K562 (cell line): ENCODE measurements around the gene U2AF1L4. TPM values are rescaled to one million over a fixed set of nuclear protein-coding genes. Genes with fewer than 3 reads are reported as not detected.

Experiments
- ATAC-seq: fragments of 200-7000 bp; cut with Tn5 transposase; 3 replicates; pipeline ENCODE4 v1.9.1; 2020; ENCODE audit warnings: moderate library complexity
- BruUV-seq: library from RNA; stranded (reverse); fragments of 400-500 nt; replicated peaks from 2 replicates; lab custom pipeline; 2021; lab: Mats Ljungman, UMichigan
- CTCF ChIA-PET: fragments of 300-600 bp; formaldehyde crosslinking; extraction: SDS; loops from one replicate; lab custom pipeline; 2021; ENCODE audit warnings: low intra/inter-chr PET ratio; lab: Yijun Ruan, JAX
- POLR2A ChIA-PET: fragments of 300-600, 350-650 bp; sonication (Branson Sonifier 250); formaldehyde crosslinking; extraction: SDS; loops from one replicate; lab custom pipeline; 2021; ENCODE audit warnings: antibody characterized with exemption, inconsistent platforms; lab: Yijun Ruan, JAX
- DNase-seq, 4 experiments: peaks; one replicate each; pipeline versions ENCODE4 v3.0.0 to v3.0.0-alpha.2; 2011 to 2018; ENCODE audit warnings: low spot score in 3 of 4, mixed read lengths in 3 of 4; ENCODE audit errors: extremely low read depth in 1 of 4
- FAIRE-seq: peaks from 2 replicates; lab custom pipeline; 2011; peaks lifted over from hg19 to GRCh38; lab: Jason Lieb, UNC
- H2AFZ ChIP-seq: 2 replicates; pipeline ENCODE4 v1.6.0; 2011; ENCODE audit warnings: low read depth, low read length, control low read depth, inconsistent platforms
- H3K27ac ChIP-seq: fragments of 200-600 bp; 3 replicates; pipeline ENCODE4 v1.8.0; 2011; ENCODE audit warnings: low read depth, mild to moderate bottlenecking, control low read depth, inconsistent platforms, low read length, moderate library complexity, mixed read lengths; ENCODE audit errors: extremely low read depth
- H3K27me3 ChIP-seq, 2 experiments: fragments of 300-600 bp in 1 of 2; 2 replicates in 1 of 2; 3 replicates in 1 of 2; pipeline versions ENCODE4 v1.6.0 to v1.8.0; 2011; ENCODE audit warnings: inconsistent platforms in 2 of 2, low read length in 2 of 2, mild to moderate bottlenecking in 1 of 2, mixed read lengths in 1 of 2, moderate library complexity in 1 of 2; ENCODE audit not compliant: control insufficient read depth in 2 of 2, insufficient read depth in 2 of 2
- H3K36me3 ChIP-seq: fragments of 300-600 bp; 3 replicates; pipeline ENCODE4 v1.8.0; 2011; ENCODE audit warnings: mild to moderate bottlenecking, low read length, inconsistent platforms; ENCODE audit not compliant: control insufficient read depth, insufficient read depth
- H3K4me1 ChIP-seq, 2 experiments: fragments of 200-600 bp in 1 of 2; replicated peaks in 1 of 2; 2 replicates in 1 of 2; 3 replicates in 1 of 2; pipeline versions ENCODE4 v1.5.1 to v1.8.0; 2011; ENCODE audit warnings: inconsistent platforms in 2 of 2, low read length in 2 of 2, mild to moderate bottlenecking in 1 of 2, mixed read lengths in 1 of 2, moderate library complexity in 1 of 2; ENCODE audit not compliant: control insufficient read depth in 2 of 2, insufficient read depth in 2 of 2
- H3K4me2 ChIP-seq: 2 replicates; pipeline ENCODE4 v1.6.1; 2011; ENCODE audit warnings: low read length, control low read depth, inconsistent platforms, mixed read lengths; ENCODE audit not compliant: insufficient read depth
- H3K4me3 ChIP-seq: fragments of 200-600 bp; sonication (generic), shearing (Covaris generic); 2 replicates; pipeline ENCODE4 v1.5.1; 2016; ENCODE audit warnings: control low read depth, inconsistent platforms
- H3K79me2 ChIP-seq: fragments of 200-600 bp; 3 replicates; pipeline ENCODE4 v1.8.0; 2011; ENCODE audit warnings: low read length, inconsistent platforms; ENCODE audit not compliant: control insufficient read depth, insufficient read depth
- H3K9ac ChIP-seq, 2 experiments: 2 replicates each; pipeline versions ENCODE4 v1.6.0 to v1.6.1; 2011; ENCODE audit warnings: low read depth in 2 of 2, low read length in 2 of 2, control low read depth in 1 of 2, inconsistent platforms in 1 of 2, mild to moderate bottlenecking in 1 of 2, mixed read lengths in 1 of 2; ENCODE audit not compliant: insufficient read depth in 1 of 2
- H3K9me1 ChIP-seq: one replicate; pipeline ENCODE4 v1.6.0; 2011; ENCODE audit warnings: inconsistent platforms, mild to moderate bottlenecking, low read length, moderate library complexity; ENCODE audit not compliant: control insufficient read depth, insufficient read depth
- H3K9me3 ChIP-seq: replicated peaks from 2 replicates; pipeline ENCODE4 v1.5.1; 2011; ENCODE audit warnings: low read depth, low read length, inconsistent platforms; ENCODE audit not compliant: control insufficient read depth, insufficient read depth
- H4K20me1 ChIP-seq: replicated peaks from 2 replicates; pipeline ENCODE4 v1.6.1; 2011; ENCODE audit warnings: low read length, inconsistent platforms, mixed read lengths; ENCODE audit not compliant: control insufficient read depth, insufficient read depth
- BCOR ChIP-seq: fragments of 450-650 bp; IDR thresholded peaks from 2 replicates; pipeline ENCODE4 v1.6.1; 2016
- ELF2 ChIP-seq: fragments of 250-450 bp; sonication (Bioruptor Pico); IDR thresholded peaks from 2 replicates; pipeline ENCODE4 v1.5.0; 2021; ENCODE audit warnings: mild to moderate bottlenecking
- IRF1 ChIP-seq: sonication (generic); formaldehyde crosslinking; IDR thresholded peaks from 2 replicates; pipeline ENCODE4 v1.8.0; 2022; ENCODE audit warnings: missing genetic modification reagents, mild to moderate bottlenecking, borderline replicate concordance
- POLR2G ChIP-seq: fragments of 200-400 bp; formaldehyde crosslinking; IDR thresholded peaks from 2 replicates; pipeline ENCODE4 v1.6.1; 2017; ENCODE audit warnings: low read depth, mild to moderate bottlenecking, antibody characterized with exemption, low read length, moderate library complexity
- RFX1 ChIP-seq: fragments of 450-650 bp; IDR thresholded peaks from 2 replicates; pipeline ENCODE4 v1.6.1; 2016; ENCODE audit warnings: mild to moderate bottlenecking, moderate library complexity
- SIN3B ChIP-seq: fragments of 450-650 bp; IDR thresholded peaks from 2 replicates; pipeline ENCODE4 v1.6.1; 2017; ENCODE audit warnings: low read depth, mild to moderate bottlenecking, moderate library complexity
- ZNF124 ChIP-seq: sonication (generic); formaldehyde crosslinking; IDR thresholded peaks from 2 replicates; pipeline ENCODE4 v1.8.1; 2022; ENCODE audit warnings: missing genetic modification reagents
- ZNF263 ChIP-seq: sonication (generic); formaldehyde crosslinking; IDR thresholded peaks from 2 replicates; pipeline ENCODE4 v1.8.0; 2022; ENCODE audit warnings: mild to moderate bottlenecking, missing genetic modification reagents, borderline replicate concordance
- WGBS: fragments of 100-300 bp; shearing (Covaris generic); methylation state at CpG from one replicate; pipeline ENCODE4 v1.1.6; 2016; ENCODE audit warnings: low coverage, mixed read lengths; ENCODE audit not compliant: insufficient coverage; ENCODE audit errors: missing lambda C conversion rate; 5-methylcytosine and 5-hydroxymethylcytosine counted together
- in situ Hi-C: fragments of 300-500 bp; cut with MboI; formaldehyde crosslinking; loops from 4 replicates; pipeline ENCODE4 v1.15.0; 2018; ENCODE audit warnings: inconsistent platforms, mixed read lengths
- intact Hi-C: fragments of 100-400 bp; cut with micrococcal nuclease; formaldehyde crosslinking; loops from 2 replicates; pipeline ENCODE4 v1.14.2; 2022
- polyA plus RNA-seq, 8 experiments: library from polyadenylated mRNA; depleted of rRNA in 4 of 8; stranded (reverse) in 5 of 8; unstranded in 3 of 8; fragments of >200 nt; fragmentation: Nextera tagmentation in 2 of 8; fragmentation: Illumina TruSeq in 1 of 8; extraction: Ambion mirVana in 2 of 8; extraction: Trizol in 1 of 8; gene quantifications; 2 replicates each; pipeline versions ENCODE4 v1.2.1 to v1.2.3, GENCODE V29; 2011 to 2014; ENCODE audit warnings: inconsistent platforms in 1 of 8, missing spikeins in 1 of 8
- total RNA-seq, 7 experiments: library from RNA; depleted of rRNA in 6 of 7; stranded (reverse); fragments of >200 nt in 6 of 7; fragmentation: Illumina TruSeq in 2 of 7; extraction: Trizol in 2 of 7; gene quantifications; 2 replicates each; pipeline versions ENCODE4 v1.2.1 to v1.2.3, GENCODE V29; 2011 to 2021; ENCODE audit warnings: low replicate concordance in 1 of 7
- TF ChIP-seq, protein P1 (sequence below): fragments of 450-650 bp; IDR thresholded peaks from 2 replicates; pipeline ENCODE4 v1.6.1; 2016; ENCODE audit warnings: low read depth

Gene U2AF1L4
- total and polyA plus RNA-seq, 9 of the 15 experiments (the other 6 are each of a cell fraction or from before 2014, with no cell fraction given): 8.4 to 19.5 (median 12.6) TPM

GRCh38 chr19:35783469-35784434 is 38.5 kb upstream of the U2AF1L4 start (continued):
- peak; percentile 18; the same call in 1 of the 2 replicates for TF ChIP-seq POLR2G
- TF ChIP-seq IRF1: no peak
- TF ChIP-seq ZNF263 (CRISPR knock-in tag): peak; percentile 83
- TF ChIP-seq, all 486 proteins: peak for 9

DNA sequence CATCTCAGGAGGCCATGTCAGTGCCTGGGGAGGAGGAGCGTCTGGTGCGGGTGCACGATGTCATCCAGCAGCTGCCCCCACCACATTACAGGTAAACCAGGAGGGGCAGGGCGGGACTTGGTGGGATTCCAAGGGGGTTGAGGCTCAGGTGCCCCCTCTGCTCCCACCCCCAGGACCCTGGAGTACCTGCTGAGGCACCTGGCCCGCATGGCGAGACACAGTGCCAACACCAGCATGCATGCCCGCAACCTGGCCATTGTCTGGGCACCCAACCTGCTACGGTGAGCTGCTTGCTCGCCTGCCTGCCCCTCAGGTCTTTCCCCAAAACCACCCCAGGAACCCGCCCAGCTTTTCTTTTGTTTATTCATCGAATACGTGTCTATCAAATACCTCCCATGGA is 37.4 kb upstream of the U2AF1L4 start:
- intact Hi-C loops (no loop called here), in situ Hi-C loops (no loop called here)
- H3K4me1 ChIP-seq: peaks cover 0 to 35% of the 10 kb centered on the region in 2 experiments; a peak in 1 of 5 replicates
- H3K79me2 ChIP-seq: no peaks in the 10 kb centered on the region
- H2AFZ ChIP-seq: no peak overlapping the region
- H3K36me3 ChIP-seq: peaks cover 24% of the 10 kb centered on the region; the same call in 2 of the 3 replicates
- no peak overlapping the region for H3K27ac ChIP-seq
- no peaks in the 10 kb centered on the region for H4K20me1 ChIP-seq
- DNase-seq (no peak), ATAC-seq (no peak), FAIRE-seq (no peak)
- no peaks in the 10 kb centered on the region for H3K9me1 ChIP-seq
- no peaks in the 10 kb centered on the region for H3K27me3 ChIP-seq
- ChIA-PET POLR2A (no interaction called here), CTCF (no interaction called here)
- no peaks in the 10 kb centered on the region for H3K9me3 ChIP-seq
- 78% methylated on average over 9 of the region's 12 CpGs for WGBS
- no TSS peak for BruUV-seq
- H3K4me2 ChIP-seq: no peak overlapping the region
- no peak overlapping the region for H3K4me3 ChIP-seq
- no peak overlapping the region for H3K9ac ChIP-seq
- TF ChIP-seq, protein P1, sequence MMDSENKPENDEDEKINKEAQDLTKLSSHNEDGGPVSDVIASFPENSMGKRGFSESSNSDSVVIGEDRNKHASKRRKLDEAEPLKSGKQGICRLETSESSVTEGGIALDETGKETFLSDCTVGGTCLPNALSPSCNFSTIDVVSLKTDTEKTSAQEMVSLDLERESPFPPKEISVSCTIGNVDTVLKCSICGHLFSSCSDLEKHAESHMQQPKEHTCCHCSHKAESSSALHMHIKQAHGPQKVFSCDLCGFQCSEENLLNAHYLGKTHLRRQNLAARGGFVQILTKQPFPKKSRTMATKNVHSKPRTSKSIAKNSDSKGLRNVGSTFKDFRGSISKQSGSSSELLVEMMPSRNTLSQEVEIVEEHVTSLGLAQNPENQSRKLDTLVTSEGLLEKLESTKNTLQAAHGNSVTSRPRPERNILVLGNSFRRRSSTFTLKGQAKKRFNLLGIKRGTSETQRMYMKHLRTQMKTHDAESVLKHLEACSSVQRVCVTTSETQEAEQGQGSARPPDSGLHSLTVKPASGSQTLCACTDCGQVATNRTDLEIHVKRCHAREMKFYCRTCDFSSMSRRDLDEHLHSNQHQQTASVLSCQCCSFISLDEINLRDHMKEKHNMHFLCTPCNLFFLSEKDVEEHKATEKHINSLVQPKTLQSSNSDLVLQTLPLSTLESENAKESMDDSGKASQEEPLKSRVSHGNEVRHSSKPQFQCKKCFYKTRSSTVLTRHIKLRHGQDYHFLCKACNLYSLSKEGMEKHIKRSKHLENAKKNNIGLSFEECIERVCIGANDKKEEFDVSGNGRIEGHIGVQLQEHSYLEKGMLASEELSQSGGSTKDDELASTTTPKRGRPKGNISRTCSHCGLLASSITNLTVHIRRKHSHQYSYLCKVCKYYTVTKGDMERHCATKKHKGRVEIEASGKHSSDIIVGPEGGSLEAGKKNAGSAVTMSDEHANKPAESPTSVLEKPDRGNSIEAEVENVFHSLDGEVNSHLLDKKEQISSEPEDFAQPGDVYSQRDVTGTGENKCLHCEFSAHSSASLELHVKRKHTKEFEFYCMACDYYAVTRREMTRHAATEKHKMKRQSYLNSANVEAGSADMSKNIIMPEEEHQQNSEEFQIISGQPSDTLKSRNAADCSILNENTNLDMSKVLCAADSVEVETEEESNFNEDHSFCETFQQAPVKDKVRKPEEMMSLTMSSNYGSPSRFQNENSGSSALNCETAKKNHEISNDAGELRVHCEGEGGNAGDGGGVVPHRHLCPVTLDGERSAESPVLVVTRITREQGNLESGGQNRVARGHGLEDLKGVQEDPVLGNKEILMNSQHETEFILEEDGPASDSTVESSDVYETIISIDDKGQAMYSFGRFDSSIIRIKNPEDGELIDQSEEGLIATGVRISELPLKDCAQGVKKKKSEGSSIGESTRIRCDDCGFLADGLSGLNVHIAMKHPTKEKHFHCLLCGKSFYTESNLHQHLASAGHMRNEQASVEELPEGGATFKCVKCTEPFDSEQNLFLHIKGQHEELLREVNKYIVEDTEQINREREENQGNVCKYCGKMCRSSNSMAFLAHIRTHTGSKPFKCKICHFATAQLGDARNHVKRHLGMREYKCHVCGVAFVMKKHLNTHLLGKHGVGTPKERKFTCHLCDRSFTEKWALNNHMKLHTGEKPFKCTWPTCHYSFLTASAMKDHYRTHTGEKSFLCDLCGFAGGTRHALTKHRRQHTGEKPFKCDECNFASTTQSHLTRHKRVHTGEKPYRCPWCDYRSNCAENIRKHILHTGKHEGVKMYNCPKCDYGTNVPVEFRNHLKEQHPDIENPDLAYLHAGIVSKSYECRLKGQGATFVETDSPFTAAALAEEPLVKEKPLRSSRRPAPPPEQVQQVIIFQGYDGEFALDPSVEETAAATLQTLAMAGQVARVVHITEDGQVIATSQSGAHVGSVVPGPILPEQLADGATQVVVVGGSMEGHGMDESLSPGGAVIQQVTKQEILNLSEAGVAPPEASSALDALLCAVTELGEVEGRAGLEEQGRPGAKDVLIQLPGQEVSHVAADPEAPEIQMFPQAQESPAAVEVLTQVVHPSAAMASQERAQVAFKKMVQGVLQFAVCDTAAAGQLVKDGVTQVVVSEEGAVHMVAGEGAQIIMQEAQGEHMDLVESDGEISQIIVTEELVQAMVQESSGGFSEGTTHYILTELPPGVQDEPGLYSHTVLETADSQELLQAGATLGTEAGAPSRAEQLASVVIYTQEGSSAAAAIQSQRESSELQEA: no peak
- no peak for TF ChIP-seq ZNF124
- no peak for TF ChIP-seq BCOR
- no peak for TF ChIP-seq SIN3B
- no peak for TF ChIP-seq ELF2 (CRISPR knock-in tag)
- TF ChIP-seq RFX1: no peak
